ENCODE results near the gene IL31.
"Not testable (repeated sequence)": the region's sequence is repeated elsewhere in the genome, so short reads cannot be mapped to it uniquely, and the experiment has no call there.

Gene IL31

DNA sequence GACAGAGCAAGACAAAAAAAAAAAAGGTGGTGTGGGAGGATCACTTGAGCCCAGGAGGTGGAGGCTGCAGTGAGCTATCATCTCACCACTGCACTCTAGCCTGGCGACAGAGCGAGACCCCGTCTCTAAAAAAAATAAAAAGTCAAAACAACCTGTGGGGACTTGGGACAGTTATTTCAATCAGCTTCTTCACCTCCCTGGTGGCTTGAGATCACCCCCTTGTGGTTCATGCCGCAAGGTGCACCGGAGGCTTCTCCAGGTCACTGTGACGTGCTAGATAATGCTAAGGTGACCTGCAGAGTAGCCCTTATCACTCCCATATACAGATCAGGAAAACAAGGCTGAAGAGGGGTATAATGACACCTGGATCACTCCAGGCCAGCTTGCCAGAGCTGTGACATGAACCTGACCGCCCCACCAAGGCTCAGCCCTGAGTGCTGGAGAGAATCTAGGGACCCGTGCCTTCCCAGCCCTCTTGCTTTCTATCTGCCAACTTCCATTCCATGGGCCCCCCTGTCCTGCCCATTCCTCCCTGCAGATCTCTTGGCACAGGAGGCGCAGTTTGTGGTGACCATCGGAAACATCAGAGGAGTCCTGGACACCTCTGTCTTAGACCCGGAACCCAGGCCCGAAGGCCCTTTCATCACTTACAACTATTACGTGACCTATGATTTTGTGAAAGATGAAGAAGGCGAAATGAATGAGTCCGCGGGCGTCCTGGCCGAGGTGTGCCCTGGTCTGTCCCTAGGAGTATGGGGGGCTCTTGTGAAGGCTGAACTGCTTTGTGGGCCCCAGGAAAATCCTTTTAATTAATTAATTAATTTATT, 17.0 kb upstream of the IL31 start:
- DNase-seq = peak; percentile 63

DNA sequence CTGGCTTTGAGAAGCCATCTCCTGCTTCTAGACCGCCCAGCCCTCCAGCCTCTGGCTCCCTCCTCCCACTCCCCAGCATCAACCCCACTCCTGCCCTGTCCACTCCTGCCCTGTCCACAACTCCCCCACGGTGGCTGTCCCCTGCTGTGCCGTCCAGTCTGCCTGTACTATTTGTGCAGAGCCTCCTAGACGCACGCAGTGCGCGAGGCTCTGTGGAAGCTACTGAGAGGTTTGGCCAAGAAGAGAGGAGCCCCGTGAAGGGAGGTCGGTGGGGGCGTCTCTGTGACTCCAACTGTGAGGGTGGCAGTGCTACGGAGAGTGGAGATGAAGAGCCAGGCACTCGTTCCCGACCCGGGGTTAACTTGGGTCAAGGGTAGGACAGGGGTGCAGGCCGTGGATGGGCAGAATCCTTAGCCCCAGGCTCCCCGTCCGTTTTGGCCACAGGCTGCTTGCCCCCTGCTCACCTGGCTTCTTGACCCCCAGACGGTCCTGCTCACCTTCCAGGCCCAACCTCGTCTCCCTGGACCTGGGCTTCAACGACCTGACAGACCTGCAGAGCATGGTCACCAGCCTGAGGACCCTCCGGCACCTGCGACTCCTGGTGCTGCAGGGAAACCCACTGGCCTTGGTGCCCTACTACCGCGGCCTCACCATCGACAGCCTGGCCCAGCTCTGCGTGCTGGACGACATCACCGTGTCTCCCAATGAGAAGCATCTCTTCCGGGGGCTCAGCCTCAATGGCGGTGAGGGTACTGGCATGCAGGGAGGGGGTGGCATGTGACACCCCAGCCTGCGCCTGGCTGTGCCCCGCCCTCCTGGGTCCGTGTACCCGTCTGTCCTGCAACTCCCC, 15.8 kb upstream of the IL31 start:
- no peak for DNase-seq

DNA sequence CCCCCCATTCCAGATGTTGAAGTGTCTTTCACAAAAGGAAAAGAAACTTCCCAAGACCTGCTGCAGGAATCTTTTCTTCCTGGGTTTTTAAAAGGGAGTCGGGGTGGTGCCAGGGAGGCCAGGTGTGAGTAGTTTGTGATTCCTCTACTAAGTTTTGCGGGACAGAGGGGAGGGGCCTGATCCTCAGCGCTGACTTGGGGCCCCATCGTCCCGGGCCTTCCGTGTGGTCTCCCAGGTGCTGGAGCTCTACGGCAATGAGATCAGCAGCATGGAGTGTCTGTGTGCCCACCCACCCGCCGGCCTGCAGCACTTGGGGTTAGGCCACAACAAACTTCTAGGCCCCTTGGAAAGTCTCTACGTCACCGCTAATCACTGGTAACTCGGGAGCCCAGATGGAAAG, 13.4 kb upstream of the IL31 start:
- DNase-seq = no peak

DNA sequence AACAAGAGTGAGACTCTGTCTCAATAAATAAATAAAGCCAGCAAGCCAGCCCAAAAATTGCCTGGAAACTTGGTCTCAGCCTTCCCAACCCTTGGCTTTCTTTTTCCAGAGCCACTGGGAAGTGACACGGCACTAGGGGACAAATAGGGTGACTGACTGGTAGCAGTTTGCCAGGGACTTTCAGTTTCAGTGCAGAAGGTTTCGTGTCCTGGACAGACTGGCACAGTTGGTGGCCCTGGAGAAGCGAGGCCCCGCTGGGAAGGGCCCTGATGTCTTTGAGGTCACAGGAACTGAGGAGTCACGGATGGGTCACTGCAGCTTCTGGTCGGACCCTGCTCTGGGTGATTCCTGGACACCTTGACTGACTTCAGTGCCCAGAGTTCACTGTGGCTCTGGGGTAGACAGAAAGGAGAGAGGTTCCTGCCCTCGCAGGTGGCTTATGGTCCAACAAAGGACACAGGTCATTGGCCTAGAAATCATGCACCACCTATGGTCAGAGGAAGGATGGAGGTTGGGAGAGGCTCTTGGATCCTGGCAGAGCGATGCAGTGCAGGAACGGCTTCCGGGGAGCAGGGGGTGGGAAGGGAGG, 11.6 kb upstream of the IL31 start:
- DNase-seq = no peak

DNA sequence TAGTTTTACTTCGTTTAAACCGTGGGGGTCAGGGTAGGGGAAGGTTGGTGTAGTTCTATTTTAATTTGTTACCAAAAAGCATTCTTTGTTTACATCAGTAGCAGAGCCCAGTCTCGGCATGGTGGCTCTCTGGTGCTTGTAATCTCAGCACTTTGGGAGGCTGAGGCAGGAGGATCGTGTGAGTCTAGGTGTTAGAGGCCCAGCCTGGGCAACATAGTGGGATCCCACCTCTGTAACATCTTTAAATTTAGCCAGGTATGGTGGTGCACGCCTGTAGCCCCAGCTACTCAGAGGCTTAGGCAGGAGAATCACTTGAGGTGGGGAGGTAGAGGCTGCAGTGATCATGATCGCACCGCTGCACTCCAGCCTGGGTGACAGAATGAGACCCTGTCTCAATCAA, 11.1 kb upstream of the IL31 start:
- no peak for DNase-seq

DNA sequence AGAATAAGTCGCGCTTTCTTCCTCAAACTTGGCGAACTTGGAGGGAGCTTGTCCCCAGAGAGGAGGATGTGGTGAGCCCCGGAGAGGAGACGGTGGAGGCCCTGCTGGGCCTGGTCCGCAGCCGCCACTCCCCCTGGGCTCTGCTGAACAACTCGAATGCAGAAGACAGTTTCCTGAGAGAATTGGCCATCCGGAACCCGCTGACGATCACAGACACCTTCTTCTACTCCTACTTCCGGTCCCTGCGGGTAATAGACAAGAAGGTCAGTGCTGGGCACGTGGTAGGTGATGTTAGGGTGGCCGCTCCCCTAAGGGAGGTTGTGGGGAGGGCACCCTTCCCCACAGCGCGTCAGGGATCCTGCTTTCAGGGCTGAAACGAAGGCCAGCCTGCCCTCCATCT, 10.5 kb upstream of the IL31 start:
- no peak for DNase-seq

DNA sequence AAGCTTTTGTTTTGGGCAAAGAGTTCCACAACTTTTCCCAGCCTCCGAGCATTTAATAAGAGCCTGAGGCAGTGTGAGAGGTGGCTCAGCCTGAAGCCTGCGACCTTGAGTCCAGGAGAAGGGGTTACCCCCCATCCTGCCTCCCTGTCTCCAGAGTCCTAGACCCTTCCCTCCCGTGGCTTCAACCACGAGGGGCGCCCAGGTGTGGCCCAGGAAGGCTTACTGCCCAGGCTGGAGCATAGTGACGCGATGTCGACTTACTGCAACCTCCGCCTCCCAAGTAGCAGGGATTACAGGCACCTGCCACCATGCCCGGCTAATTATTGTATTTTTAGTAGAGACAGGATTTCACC, 9.5 kb upstream of the IL31 start:
- peak; percentile 30 for DNase-seq

DNA sequence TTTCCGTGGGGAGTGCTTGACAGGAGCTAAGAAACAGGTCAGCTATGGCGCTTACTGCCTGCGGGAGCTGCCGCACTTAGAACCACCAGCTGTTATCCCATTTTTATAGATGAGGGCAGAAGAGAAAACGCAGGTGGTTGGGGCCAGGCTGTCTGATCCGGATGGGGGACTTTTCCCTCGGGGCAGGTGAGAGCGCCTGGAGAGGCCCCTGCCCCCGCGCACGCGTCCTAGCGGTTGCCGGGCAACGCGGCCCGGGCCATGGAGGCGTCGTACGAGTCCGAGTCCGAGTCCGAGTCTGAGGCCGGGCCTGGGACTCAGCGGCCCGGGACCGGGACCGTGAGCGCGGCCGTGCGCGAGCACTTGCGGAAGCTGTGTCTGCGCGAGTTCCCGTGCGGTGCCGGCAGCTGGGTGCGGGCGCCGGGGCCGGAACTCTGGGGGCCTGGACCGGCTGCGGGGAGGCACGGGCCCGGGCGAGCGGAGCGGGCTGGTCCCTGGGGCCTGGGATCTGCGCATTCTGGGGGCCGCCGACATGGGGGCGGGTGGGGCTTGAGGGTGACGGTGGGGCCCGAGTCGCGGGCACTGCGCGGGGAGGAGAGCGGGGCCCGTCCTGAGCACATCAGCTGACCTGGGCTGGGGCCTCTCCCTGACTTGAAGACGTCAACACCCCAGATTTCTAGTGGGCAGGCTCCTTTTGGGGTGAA, 9.0 kb upstream of the IL31 start, which contains the start of gene LRRC43:
Gene LRRC43 (plus strand): TSS at position 237 of the 701 bp plus-strand sequence. CDS start 22 bp downstream, at position 259.
- peak; percentile 82 for DNase-seq

DNA sequence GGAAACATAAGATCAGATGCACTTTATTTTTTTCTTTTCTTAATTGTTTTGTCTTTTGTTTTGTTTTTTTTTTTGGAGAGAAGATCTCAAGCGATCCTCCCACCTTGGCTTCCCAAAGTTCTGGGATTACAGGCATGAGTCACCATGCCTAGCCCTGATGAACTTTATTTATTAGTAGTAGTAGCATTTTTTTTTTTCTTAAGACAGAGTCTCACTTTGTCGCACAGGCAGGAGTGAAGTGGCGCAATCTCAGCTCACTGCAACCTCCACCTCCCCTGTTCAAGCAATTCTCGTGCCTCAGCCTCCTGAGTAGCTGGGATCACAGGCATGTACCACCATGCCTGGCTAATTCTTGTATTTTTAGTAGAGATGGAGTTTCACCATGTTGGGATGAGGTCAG, 2.5 kb upstream of the IL31 start:
- not testable (repeated sequence) for DNase-seq

DNA sequence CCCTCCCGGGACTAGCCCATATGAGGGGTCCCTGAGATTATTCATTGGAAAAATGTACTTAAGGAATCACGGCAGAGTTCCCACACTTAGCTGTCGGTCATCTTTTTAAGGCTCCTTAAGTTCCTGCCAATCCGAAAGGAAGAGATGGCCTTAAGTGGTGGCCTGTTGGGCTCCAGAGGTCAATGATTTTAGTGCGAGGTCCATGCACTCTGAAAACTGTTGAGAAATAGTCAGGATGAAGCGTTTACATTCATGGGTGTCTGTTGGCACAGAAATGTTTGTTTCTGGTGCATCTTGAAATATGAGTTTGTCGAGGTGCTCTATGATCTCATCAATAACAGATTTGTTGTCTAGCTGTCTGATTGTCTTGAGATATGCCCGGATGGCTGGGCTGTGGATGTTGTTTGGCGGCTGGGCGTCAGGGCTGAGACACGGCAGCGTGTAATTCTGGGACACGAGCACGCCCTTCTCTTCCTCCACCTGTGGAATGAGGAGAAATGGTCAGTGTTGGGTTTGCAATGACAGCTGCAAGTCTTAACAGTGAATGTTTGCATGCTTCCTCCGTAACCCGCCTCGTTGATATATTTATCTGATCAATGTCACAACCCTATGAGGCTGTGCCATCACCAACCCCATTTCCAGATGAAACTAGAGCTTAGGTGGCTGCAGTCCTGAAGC, 1.6 kb downstream of the IL31 start:
- DNase-seq = no peak

DNA sequence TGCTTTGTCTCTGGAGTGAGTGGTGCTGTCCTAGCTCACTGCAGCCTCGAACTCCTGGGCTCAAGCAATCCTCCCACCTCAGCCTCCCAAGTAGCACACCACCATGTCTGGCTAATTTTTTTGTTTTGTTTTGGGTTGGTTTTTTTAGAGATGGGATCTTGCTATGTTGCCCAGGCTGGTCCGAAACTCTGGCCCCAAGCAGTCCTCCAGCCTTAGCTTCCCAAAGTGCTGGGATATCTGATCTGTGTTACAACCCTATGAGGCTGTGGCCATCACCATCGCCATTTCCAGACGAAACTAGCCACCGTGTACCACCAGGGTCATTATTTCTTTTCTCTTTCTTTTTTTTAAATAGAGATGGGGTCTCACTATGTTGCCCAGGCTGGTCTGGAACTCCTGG, 2.6 kb downstream of the IL31 start:
- no peak for DNase-seq

DNA sequence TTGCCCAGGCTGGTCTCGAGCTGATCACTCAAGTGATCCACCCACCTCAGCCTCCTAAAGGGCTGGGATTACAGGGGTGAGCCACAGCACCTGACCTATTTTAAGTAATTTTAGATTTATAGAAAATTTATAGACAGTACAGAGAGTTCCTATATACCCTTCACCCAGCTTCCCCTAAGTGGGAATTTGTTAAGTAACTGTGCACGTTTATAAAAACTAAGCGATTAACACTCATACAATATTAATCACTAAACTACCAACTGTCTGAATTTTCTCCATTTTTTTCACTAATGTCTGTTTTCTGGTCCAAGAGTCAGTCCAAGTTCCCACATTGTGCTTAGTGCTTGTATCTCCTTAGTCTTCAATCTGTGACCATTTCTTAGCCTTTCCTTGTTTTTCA, 5.5 kb downstream of the IL31 start:
- no peak for DNase-seq

DNA sequence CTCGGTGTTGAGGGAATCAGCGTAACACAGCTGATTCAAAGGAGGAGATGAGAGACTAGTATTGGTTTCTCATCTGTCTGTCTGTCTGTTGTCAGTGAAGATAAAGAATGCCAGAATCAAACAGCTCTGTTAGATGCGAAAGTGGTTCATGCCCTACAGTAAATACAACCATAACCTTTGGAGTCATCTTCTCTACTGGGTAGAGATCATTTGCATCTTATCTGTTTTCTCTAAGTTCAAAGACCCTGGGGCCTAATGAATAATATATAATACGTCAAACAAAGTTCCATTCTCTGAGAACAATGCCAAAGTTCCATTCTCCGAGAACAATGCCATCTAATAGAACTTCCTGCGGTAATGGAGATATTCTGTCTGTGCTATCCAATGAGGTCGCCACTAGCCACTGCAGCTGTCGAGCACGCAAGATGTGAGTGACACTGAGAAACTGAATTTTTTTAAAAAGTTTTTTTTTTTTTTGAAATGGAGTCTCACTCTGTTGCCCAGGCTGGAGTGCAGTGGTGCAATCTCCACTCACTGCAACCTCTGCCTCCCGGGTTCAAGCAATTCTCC, 6.6 kb downstream of the IL31 start:
- DNase-seq = no peak

DNA sequence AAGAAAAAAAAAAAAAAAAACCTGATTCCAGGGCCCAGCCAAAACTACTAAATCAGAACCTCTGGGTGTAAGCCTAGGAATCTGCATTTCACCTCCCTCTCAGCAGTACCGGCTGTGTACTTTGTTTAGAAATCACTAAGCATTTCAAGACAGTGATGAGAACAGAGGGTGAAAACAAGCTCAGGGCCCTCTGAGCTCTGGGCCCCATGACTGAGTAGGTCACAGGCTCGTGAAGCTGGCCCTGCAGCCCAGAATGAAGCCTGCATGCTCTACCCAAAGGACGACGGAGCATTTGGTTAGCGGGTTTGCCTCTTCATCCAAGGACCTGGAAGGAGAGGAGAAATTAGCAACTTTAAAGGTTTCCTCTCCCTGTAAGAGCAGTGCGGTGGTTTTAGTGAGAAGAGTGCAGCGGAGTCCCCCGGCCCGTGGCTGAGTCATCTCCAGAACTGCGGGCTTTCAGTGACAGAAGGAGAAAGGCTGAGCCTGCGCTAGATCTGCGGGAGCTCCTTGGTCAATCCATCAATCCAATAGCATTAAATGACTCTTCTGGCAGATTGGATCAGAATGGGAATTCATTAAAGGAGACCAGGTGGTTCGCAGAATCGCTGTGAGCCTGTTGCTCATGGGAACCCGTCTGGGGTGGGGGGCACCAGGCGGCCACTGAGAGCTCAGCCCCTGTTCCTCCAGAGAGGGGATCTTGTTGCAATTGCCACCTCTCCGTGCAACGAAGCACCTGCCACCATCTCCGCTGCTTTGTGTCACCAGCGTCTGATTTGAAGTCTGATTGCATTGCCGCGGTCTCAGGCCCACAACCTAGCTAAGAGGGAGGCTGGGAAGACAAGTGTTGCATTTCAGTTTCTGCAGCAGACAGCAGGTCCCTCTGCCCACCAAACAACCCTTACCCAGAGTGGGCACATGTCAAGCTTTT, 7.3 kb downstream of the IL31 start:
- DNase-seq = peak; percentile 18

DNA sequence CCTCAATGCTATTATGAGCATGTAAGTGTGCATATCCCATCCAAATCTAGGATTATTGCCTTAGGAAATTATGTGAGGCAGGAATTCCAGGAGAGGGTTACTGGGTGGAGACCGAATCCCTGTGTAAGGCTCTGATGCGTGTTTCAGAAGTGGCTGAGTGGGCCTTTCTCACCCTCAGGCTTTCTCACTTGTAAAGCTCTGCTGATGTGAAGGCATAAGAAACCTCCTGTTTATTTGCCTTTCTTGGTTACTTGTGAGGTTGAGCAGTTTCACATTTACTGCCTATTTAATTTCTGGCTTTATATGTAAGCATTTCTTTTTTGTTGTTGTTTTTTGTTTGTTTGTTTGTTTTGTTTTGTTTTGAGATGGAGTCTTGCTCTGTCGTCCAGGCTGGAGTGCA, 11.0 kb downstream of the IL31 start:
- no peak for DNase-seq

DNA sequence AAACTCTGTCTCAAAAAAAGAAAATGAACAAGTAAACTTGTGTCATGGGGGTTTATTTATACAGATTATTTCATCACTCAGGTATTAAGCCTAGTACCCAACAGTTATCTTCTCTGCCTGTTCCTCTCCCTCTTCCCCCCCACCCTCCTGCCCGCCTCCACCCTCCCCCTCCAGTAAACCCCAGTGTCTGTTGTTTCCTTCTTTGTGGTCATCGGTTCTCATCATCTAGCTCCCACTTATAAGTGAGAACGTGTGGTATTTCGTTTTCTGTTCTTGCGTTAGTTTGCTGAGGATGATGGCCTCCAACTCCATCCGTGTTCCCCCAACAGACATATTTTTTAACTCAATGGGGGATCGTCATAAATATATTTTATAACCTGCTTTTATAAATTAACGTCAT, 12.3 kb downstream of the IL31 start:
- no peak for DNase-seq

DNA sequence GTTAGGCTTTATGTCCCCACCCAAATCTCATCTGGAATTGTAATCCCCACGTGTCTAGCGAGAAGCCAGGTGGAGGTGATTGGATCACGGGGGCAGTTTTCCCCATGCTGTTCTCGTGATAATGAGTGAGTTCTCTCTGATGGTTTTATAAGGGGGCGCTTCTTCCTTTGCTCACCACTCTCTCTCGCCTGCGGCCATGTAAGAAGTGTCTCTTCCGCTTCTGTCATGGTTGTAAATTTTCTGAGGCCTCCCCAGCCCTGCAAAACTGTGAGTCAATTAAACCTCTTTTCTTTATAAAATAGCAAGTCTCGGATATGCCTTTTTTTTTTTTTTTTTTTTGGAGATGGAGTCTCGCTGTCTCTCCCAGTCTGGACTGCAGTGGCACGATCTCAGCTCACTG, 13.3 kb downstream of the IL31 start:
- DNase-seq = no peak

DNA sequence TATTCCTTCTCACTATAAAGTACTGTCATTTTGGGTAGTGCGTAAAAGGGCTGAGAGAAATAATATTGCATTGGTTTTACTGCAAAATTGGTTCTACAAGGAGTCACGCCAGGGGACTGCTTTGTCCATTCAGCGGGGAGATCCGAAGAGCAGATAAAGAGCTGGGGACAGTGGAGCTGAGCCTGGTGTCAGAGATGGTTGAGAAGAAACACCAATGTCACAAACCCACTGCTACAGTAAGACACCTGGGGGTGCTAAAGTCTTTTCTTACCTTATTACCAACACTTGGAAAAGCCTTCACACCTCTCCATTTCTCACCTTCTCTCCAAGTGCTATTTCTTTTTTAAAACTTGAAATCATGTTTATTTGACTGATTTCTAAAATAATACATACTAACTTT, 14.1 kb downstream of the IL31 start:
- no peak for DNase-seq

DNA sequence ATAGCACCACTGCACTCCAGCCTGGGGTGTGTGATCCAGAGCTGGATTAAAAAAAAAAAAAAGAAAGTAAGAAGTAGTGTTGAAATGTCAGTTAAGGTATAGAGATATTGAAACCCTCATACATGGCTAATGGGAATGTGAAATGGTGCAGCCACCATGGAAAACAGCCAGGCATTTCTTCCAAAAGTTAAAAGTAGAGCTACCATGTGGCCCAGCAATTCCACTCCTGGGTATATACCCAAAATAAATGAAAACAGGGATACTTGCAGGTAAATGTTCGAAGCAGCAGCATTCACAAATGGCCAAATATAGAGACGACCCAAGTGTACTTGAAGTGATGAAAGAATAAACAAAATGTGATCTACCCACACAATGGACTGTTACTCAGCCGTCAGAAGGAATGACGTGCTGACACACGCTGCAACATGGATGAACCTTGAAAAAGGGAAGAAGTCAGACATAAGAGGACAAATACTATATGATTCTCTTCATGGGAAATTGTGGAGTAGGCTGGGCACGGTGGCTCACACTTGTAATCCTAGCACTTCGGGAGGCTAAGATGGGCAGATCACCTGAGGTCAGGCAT, 15.2 kb downstream of the IL31 start:
- DNase-seq = no peak

DNA sequence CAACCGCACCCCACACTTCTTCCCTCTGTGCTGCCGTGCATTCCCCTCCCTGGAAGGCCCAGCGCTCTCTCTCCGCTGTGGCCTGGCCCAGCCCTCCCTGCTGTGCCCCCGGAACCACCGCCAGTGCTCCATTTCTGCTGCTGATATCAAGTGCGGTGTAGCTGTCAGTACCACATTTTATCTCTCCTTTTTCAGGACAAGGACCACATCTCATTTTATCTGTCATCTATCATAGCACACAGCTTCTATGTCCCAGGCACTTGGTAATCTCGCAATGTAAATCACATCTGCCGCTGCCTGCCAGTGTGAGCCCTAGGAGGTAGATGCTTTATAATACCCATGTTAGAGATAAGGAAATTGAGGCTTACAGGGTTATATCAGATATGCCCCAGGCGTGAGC, 18.3 kb downstream of the IL31 start:
- no peak for DNase-seq

DNA sequence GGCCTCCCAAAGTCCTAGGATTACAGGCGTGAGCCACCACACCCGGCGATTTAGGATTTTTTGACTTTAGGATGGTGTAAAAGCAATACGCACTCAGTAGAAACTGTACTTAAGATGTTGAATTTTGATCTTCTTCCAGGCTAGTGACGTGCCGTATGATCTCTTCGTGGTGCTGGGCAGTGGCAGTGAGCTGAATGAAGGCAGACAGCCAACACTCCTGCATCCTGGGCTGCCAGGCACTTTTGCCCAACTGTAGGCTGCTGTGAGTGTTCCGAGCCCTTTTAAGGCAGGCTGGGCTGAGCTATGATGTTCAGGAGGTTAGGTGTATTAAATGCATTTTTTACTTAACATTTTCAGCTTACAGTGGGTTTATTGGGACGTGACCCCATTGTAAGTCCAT, 21.3 kb downstream of the IL31 start:
- no peak for DNase-seq
